Measurements from ENCODE around the gene OR52W1. TPM values are rescaled to one million over a fixed set of nuclear protein-coding genes. Genes with fewer than 3 reads are reported as not detected.

The OR52W1 gene
- total RNA-seq, 1 donor: not detected

DNA sequence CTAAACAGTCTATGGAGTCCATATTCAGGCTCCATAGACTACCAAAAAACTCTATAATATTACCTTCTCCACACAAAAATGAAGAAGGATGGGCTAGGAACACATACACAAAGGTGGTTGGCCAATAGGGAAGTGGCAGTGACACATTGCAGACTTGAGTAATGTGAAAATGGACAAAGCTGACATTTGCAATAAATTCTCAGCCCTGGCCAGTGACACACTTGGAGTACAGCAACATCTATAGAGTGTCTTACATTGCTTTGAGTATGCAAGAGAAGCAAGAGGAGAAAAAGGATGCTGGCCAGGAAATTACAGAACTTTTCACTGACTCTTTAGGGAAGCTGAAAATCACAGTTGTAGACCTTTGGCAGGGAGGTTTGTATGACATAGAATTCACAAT, 7.3 kb upstream of the OR52W1 start:
- DNase-seq (ENCODE audit: low read depth): no peak
- no peak overlapping the region for H3K4me3 ChIP-seq (ENCODE audit: low read depth, low read length)
- TF ChIP-seq, protein P1, sequence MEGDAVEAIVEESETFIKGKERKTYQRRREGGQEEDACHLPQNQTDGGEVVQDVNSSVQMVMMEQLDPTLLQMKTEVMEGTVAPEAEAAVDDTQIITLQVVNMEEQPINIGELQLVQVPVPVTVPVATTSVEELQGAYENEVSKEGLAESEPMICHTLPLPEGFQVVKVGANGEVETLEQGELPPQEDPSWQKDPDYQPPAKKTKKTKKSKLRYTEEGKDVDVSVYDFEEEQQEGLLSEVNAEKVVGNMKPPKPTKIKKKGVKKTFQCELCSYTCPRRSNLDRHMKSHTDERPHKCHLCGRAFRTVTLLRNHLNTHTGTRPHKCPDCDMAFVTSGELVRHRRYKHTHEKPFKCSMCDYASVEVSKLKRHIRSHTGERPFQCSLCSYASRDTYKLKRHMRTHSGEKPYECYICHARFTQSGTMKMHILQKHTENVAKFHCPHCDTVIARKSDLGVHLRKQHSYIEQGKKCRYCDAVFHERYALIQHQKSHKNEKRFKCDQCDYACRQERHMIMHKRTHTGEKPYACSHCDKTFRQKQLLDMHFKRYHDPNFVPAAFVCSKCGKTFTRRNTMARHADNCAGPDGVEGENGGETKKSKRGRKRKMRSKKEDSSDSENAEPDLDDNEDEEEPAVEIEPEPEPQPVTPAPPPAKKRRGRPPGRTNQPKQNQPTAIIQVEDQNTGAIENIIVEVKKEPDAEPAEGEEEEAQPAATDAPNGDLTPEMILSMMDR (IDR thresholded peaks at IDR 0.05; ENCODE audit: insufficient read depth, low read length): no peak

DNA sequence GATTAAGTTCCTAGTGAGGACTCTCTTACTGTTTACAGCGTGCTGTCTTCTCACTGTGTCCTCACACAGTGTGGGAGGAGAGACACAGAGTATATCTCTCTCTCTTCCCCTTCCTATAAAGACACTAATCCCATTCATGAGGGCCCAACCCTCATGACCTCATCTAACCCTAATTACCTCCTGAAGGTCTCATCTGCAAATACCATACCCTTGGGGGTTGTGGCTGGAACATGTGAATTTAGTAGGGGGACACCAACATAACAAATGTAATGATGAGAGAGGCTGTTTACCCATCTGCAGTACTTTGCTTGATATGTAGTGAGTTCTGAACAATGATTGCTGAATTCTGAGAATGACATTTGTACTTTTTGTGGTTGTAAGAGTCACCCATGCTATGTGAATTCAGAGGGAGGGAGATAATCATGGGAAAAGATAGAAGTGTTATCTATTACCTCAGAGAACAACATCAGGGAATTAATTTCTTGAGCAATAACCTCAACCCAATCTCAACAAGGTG, 4.9 kb upstream of the OR52W1 start:
- TF ChIP-seq, protein P1 (IDR thresholded peaks at IDR 0.05; ENCODE audit: insufficient read depth, low read length): no peak
- H3K4me3 ChIP-seq (ENCODE audit: low read depth, low read length): no peak overlapping the region
- no peak for DNase-seq (ENCODE audit: low read depth)

DNA sequence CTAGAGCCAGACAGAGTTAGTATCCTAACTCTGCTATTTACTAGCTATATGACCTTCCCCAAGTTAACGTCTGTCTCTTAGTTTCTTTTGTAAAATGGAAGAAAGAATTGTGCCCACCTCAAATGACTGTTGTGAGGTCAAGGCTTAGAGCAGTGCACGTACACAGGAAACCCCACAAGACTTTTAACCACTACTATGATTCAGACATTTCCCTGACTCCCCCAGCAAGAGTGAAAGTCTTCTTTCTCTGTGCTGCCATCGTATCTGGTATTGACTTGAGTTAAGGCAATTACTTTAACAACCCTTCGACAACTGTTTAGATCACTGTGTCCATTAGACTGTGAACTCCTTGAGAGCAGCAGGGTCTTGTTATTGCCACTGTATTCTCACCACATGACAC, 2.6 kb upstream of the OR52W1 start:
- H3K4me3 ChIP-seq (ENCODE audit: low read depth, low read length): no peak overlapping the region
- no peak for DNase-seq (ENCODE audit: low read depth)
- TF ChIP-seq, protein P1 (IDR thresholded peaks at IDR 0.05; ENCODE audit: insufficient read depth, low read length): no peak

DNA sequence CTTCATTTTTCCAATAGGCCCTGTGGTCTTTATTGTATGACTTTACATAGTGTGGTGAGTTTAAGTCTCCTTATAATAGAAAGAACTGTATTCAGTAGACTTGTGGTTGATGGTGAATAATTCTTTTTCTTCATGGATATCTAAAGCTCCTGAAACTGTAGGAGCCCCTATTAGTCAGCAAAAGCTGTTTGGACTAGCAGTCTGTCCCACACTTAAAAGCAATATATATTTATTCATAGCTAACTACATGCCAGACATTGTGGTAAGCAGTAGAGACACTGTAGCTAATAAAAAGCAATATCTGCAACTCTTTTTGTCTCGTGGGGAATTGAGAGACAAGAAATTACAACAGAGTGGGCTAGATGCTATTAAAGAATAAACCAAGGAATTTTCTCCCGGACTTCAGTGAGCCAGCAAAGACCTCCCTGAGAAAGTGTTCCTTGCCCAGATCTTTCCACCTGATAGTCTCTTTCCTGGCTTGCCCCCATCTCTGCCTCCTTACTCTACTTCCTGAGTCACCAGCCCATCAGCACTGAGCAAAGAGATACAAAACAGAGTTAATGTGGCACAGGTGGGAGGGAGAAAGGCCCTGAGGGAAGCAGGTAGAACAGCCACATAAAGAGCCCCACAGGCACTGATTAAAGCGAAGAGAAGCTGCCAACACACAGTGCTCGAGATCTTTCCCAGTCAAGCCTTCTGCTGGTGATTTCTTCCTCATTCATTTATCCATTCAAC, 1.4 kb upstream of the OR52W1 start:
- H3K4me3 ChIP-seq (ENCODE audit: low read depth, low read length): no peak overlapping the region
- DNase-seq (ENCODE audit: low read depth): no peak
- TF ChIP-seq, protein P1 (IDR thresholded peaks at IDR 0.05; ENCODE audit: insufficient read depth, low read length): no peak

DNA sequence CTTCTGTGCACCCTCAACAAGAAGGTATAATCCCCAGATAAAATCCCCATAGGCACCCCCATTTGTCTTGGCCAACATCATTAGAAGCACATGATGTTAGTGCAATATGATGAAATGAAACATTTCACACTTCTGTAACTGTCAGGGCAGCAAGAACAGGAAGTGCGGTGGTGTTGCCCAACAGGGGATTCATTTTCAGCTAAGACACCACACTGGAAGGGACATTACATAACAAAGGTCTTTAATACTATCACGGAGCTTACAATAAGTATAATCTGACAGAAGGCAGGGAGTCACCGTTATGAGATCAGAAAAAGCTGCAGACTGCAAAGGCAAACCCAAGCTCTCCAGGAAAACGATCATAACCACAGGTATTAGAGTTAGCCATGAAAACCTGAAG, 2.0 kb downstream of the OR52W1 start:
- no peak for DNase-seq (ENCODE audit: low read depth)
- TF ChIP-seq, protein P1 (IDR thresholded peaks at IDR 0.05; ENCODE audit: insufficient read depth, low read length): no peak
- no peak overlapping the region for H3K4me3 ChIP-seq (ENCODE audit: low read depth, low read length)

DNA sequence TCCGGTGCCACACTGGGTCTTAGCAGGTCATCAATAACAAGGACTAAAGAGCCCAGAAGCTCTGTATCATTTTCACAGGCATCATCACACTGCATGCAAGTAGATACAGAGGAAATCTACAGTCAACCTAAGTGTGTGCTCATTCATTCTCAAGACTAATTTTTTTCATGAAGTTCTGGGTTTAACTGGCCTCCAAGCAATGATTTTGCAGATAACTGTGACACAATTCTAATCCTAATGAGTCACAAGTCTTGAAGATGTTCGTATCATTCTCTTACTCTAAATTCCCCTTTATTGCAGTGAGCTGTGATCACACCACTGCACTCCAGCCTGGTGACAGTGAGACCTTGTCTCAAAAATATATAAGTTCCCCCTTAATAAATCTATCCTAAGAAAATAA, 2.5 kb downstream of the OR52W1 start:
- TF ChIP-seq, protein P1 (IDR thresholded peaks at IDR 0.05; ENCODE audit: insufficient read depth, low read length): no peak
- no peak overlapping the region for H3K4me3 ChIP-seq (ENCODE audit: low read depth, low read length)
- peak; percentile 7 for DNase-seq (ENCODE audit: low read depth)
